T-cell (primary cell): ENCODE measurements around the gene PIK3R4. TPM values are rescaled to one million over a fixed set of nuclear protein-coding genes. Genes with fewer than 3 reads are reported as not detected.
A peak's percentile ranks its signal among the peaks of the same experiment; 100 is the strongest.

Experiments
- ATAC-seq, 4 experiments: fragments of 200-7000 bp in 3 of 4; fragments of 150-1000 bp in 1 of 4; cut with Tn5 transposase; replicated peaks in 1 of 4; 1 replicate in 3 of 4; 2 replicates in 1 of 4; pipeline ENCODE4 v1.10.0; 2021; ENCODE audit warnings: moderate library complexity in 3 of 4, mild to moderate bottlenecking in 2 of 4, moderate number of reproducible peaks in 1 of 4
- CTCF ChIA-PET, 2 donors: fragments of 300-600 bp; sonication (Branson Sonifier 250); formaldehyde crosslinking; loops; one replicate each; lab custom pipeline; 2022; ENCODE audit warnings: antibody characterized with exemption in 2 of 2; lab: Charles Lee
- POLR2A ChIA-PET, 2 donors: fragments of 300-600 bp; sonication (Branson Sonifier 250); formaldehyde crosslinking; loops; one replicate each; lab custom pipeline; 2022; ENCODE audit warnings: antibody characterized with exemption in 2 of 2; lab: Charles Lee
- DNase-seq, 35 experiments: peaks; one replicate each; pipeline versions ENCODE4 v3.0.0 to v3.0.0-alpha.2; 2013 to 2023
- H3K27ac ChIP-seq: one replicate; pipeline ENCODE4 v1.5.1; 2013; ENCODE audit warnings: low read length
- H3K27me3 ChIP-seq, 2 experiments: replicated peaks in 1 of 2; 1 replicate in 1 of 2; 2 replicates in 1 of 2; pipeline versions ENCODE4 v1.6.1 to v1.7.0; 2013; ENCODE audit warnings: low read length in 1 of 2, mixed read lengths in 1 of 2; ENCODE audit not compliant: control insufficient read depth in 2 of 2, insufficient read depth in 2 of 2; ENCODE audit errors: extremely low read depth in 1 of 2
- H3K36me3 ChIP-seq, 2 donors: 1 replicate in 1 of 2; 2 replicates in 1 of 2; pipeline versions ENCODE4 v1.6.1 to v1.7.0; 2013; ENCODE audit warnings: low read length in 1 of 2; ENCODE audit not compliant: control insufficient read depth in 2 of 2, insufficient read depth in 1 of 2; ENCODE audit errors: extremely low read depth in 1 of 2
- H3K4me1 ChIP-seq, 2 experiments: 1 replicate in 1 of 2; 2 replicates in 1 of 2; pipeline versions ENCODE4 v1.6.1 to v1.7.0; 2013; ENCODE audit warnings: low read length in 2 of 2, mixed read lengths in 1 of 2; ENCODE audit not compliant: insufficient read depth in 2 of 2, control insufficient read depth in 1 of 2; ENCODE audit errors: extremely low read depth in 1 of 2
- H3K4me3 ChIP-seq, 2 donors: 1 replicate in 1 of 2; 2 replicates in 1 of 2; pipeline versions ENCODE4 v1.5.1 to v1.7.0; 2013; ENCODE audit warnings: mild to moderate bottlenecking in 2 of 2, low read length in 1 of 2, moderate library complexity in 1 of 2; ENCODE audit not compliant: control insufficient read depth in 1 of 2; ENCODE audit errors: extremely low read depth in 1 of 2
- H3K9me3 ChIP-seq: 2 replicates; pipeline ENCODE4 v1.7.0; 2013
- H3K27ac Mint-ChIP-seq, 2 donors: one replicate each; pipeline ENCODE4 v1.8.0; 2020 to 2021; ENCODE audit warnings: mild to moderate bottlenecking in 2 of 2, mixed read lengths in 2 of 2
- H3K27me3 Mint-ChIP-seq, 2 donors: one replicate each; pipeline ENCODE4 v1.8.0; 2021 to 2022; ENCODE audit warnings: mixed read lengths in 2 of 2
- H3K36me3 Mint-ChIP-seq: one replicate; pipeline ENCODE4 v1.8.0; 2021; ENCODE audit warnings: mixed read lengths
- H3K4me1 Mint-ChIP-seq, 3 donors: one replicate each; pipeline ENCODE4 v1.8.0; 2020 to 2022; ENCODE audit warnings: mixed read lengths in 3 of 3, mild to moderate bottlenecking in 1 of 3
- H3K4me3 Mint-ChIP-seq, 3 donors: one replicate each; pipeline ENCODE4 v1.8.0; 2020 to 2022; ENCODE audit warnings: mild to moderate bottlenecking in 3 of 3, mixed read lengths in 3 of 3, moderate library complexity in 3 of 3
- H3K9me3 Mint-ChIP-seq, 3 donors: one replicate each; pipeline ENCODE4 v1.8.0; 2020 to 2022; ENCODE audit warnings: mixed read lengths in 3 of 3
- WGBS: methylation state at CpG from one replicate; pipeline ENCODE4 v1.1.5; 2013; ENCODE audit warnings: missing lambda C conversion rate; ENCODE audit not compliant: insufficient coverage; 5-methylcytosine and 5-hydroxymethylcytosine counted together
- total RNA-seq, 35 experiments: library from RNA in 6 of 35; stranded (reverse) in 6 of 35; fragments of 120-200 nt in 1 of 35; gene quantifications; one replicate each; pipeline versions ENCODE4 v1.2.1 to v1.2.4 and lab custom pipeline; 2013 to 2026

PIK3R4 gene
- total RNA-seq, 5 donors from 2014 or later (not counting 1 experiment from before 2014, with no cell fraction given), result 14.4 to 30.7 (median 26.0) TPM

DNA sequence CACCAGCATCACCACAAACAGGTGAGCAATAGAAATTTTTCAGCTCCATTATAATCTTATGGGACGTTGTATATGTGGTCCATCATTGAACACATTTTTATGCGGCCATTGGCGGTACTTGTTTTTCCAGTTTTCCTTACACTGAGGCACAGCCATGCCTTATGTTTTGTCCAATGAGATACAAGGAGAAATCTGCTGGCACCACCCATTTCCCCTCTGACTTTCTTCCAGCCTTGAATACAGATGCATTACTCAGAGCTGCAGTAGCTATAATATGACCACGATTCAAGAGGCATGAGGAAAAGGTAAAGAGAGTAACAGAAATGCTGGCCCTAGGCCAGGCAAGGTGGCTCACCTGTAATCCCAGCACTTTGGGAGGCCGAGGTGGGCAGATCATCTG, 9.0 kb upstream of the PIK3R4 start:
- ChIA-PET POLR2A (no interaction called here), CTCF (interaction anchor here in 1 of 2 donors (0.5 kb wide), 1 partner anchor 27 kb away, joined by 3 read pairs; no protein-coding TSS in a partner anchor)
- H3K36me3 Mint-ChIP-seq, result no peaks in the 10 kb centered on the region
- Histone ChIP-seq H3K27ac (no peak overlapping the region), H3K36me3 (no peaks in the 10 kb centered on the region), H3K4me3 (no peak overlapping the region), H3K9me3 (no peaks in the 10 kb centered on the region), H3K4me1 (no peaks in the 10 kb centered on the region), H3K27me3 (no peaks in the 10 kb centered on the region)
- no peak overlapping the region for H3K27ac Mint-ChIP-seq
- no peaks in the 10 kb centered on the region for H3K27me3 Mint-ChIP-seq
- H3K4me3 Mint-ChIP-seq, result no peak overlapping the region
- no peaks in the 10 kb centered on the region for H3K9me3 Mint-ChIP-seq
- no peaks in the 10 kb centered on the region for H3K4me1 Mint-ChIP-seq
- ATAC-seq (no peak), DNase-seq (no peak)
- 100% methylated on average over 2 of the region's 5 CpGs for WGBS

DNA sequence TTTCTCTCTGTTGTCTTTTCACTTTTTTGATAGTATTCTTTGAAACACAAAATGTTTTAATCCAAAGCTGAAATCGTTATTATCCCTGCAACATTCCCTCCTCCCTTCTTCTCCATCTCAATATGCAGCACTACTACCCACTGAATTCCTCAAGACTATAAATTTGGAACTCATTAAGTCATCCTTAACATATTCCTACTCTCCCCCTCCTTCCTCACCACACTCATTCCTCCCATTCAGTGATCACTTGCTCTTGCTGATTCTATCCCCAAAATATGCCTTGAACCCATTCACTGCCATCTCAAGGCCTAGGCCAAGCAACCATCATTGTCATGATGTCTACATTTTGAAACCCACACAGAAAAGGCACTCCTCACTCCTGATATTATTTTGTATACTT, 2.4 kb upstream of the PIK3R4 start:
- no peaks in the 10 kb centered on the region for H3K9me3 Mint-ChIP-seq
- Histone ChIP-seq H3K27me3 (no peaks in the 10 kb centered on the region), H3K4me3 (no peak overlapping the region), H3K36me3 (no peaks in the 10 kb centered on the region), H3K4me1 (peaks cover 4 to 22% of the 10 kb centered on the region in 2 experiments), H3K27ac (no peak overlapping the region), H3K9me3 (no peaks in the 10 kb centered on the region)
- POLR2A ChIA-PET, result no interaction called here
- H3K27ac Mint-ChIP-seq, result no peak overlapping the region
- 73% methylated on average over 1 of the region's 1 CpG for WGBS
- no peaks in the 10 kb centered on the region for H3K27me3 Mint-ChIP-seq
- CTCF ChIA-PET, result interaction anchor here in 1 of 2 donors (1.0 to 1.1 kb wide), 2 partner anchors 144 to 145 kb away, joined by 3 to 4 read pairs; partner anchors contain the start of gene ATP2C1
- DNase-seq, result no peak
- H3K36me3 Mint-ChIP-seq, result peaks cover 4% of the 10 kb centered on the region
- peaks cover 21 to 28% (median 25%) of the 10 kb centered on the region in 3 donors for H3K4me1 Mint-ChIP-seq
- ATAC-seq, result no peak
- no peak overlapping the region for H3K4me3 Mint-ChIP-seq

DNA sequence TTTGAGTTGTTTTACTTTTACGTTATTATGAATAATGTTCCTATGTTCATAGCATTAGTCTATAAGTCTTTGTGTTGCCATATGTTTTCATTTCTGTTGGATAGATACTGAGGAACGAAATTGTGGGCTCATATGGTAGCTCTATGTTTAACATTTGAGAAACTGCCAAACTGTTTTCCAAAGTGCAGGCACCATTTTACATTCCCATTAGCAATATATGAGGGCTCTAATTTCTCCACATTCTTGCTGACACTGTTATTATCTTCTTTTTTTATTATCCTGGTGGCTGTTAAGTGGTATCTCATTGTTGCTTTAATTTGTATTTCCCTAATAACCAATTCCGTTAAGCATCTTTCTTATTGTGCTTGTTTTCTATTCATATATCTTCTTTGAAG, 1.8 kb upstream of the PIK3R4 start:
- H3K4me3 Mint-ChIP-seq, result peak overlapping the region in 2 of 3 donors; percentile 84 to 87
- CTCF ChIA-PET, result interaction anchor here in 1 of 2 donors (0.6 to 1.1 kb wide), 3 partner anchors 11 to 145 kb away, joined by 3 to 4 read pairs (median 3); no protein-coding TSS in a partner anchor
- peaks cover 27 to 33% (median 31%) of the 10 kb centered on the region in 3 donors for H3K4me1 Mint-ChIP-seq
- H3K36me3 Mint-ChIP-seq, result peaks cover 10% of the 10 kb centered on the region
- Histone ChIP-seq H3K9me3 (no peaks in the 10 kb centered on the region), H3K4me3 (no peak overlapping the region), H3K27ac (peak overlapping the region; percentile 60), H3K27me3 (no peaks in the 10 kb centered on the region), H3K36me3 (no peaks in the 10 kb centered on the region), H3K4me1 (peaks cover 4 to 25% of the 10 kb centered on the region in 2 experiments)
- H3K27ac Mint-ChIP-seq, result peak overlapping the region; percentile 76 to 87
- no CpG with 5 or more reads among the region's 3 CpGs for WGBS
- POLR2A ChIA-PET, result no interaction called here
- DNase-seq (no peak), ATAC-seq (no peak)
- no peaks in the 10 kb centered on the region for H3K9me3 Mint-ChIP-seq
- no peaks in the 10 kb centered on the region for H3K27me3 Mint-ChIP-seq

DNA sequence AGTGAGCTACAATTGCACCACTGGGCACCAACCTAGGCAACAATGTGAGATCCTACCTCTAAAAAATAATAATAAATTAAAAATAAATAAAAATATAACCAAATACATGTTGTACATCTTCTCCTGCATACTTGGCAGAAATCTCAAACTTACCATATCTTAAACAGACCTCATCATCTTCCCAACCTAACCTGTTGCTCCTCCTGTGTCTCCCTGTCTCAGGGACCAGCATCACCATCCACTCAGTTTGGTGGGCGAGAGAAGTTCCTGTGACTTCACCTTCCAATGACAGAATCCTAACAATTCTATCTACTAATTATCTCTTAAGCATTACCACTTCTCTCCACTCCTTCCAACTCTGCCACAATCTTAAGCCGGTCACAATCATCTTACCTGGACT, 3.3 kb downstream of the PIK3R4 start:
- H3K4me1 ChIP-seq, result peaks cover 4 to 33% of the 10 kb centered on the region in 2 experiments
- no peak overlapping the region for H3K27ac Mint-ChIP-seq

DNA sequence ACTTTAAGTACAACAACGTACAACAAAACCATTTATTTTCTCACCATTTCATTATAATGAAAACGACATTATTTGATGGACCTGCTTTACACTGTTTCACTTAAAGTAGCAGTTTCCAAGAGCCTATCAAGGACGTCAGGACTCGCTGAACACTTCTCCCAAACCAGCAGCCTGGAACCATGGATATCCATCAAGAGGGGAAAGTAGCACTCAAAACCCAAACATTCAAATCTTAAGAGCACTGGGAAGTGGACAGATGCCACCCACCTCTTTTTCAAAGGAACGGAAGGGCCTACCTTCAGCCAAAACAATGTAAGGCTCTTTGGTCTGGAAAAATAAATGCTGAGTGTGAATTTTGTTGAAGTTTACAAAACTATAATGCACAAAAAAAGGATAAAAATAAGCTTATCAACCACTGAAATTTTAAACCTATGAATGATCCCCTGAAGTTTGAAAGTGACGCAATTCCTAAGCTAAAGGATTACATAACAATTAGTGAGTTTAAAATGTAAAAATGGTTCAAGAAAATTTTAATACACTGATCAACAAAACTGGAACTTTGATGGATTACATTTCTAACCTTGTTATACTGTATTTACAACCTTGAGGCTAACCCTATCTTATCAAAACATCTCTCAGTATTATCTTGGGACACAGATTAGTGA, 4.6 kb downstream of the PIK3R4 start:
- ChIA-PET POLR2A (no interaction called here), CTCF (interaction anchor here (0.6 to 1.3 kb wide), 3 partner anchors 13 to 277 kb away, joined by 3 to 4 read pairs (median 4); no protein-coding TSS in a partner anchor)
- no peaks in the 10 kb centered on the region for H3K27me3 ChIP-seq
- Mint-ChIP-seq H3K36me3 (peaks cover 50% of the 10 kb centered on the region), H3K27ac (no peak overlapping the region), H3K27me3 (no peaks in the 10 kb centered on the region), H3K4me1 (peaks cover 77 to 84% (median 82%) of the 10 kb centered on the region in 3 donors), H3K9me3 (no peaks in the 10 kb centered on the region), H3K4me3 (peak overlapping the region in 2 of 3 donors; percentile 34 to 35)
- DNase-seq (no peak), ATAC-seq (no peak)
- H3K4me3 ChIP-seq, result no peak overlapping the region
- H3K36me3 ChIP-seq, result peaks cover 3 to 10% of the 10 kb centered on the region in 2 donors
- 94% methylated on average over 4 of the region's 6 CpGs for WGBS
- H3K27ac ChIP-seq, result no peak overlapping the region
- H3K4me1 ChIP-seq, result peaks cover 4 to 27% of the 10 kb centered on the region in 2 experiments
- H3K9me3 ChIP-seq, result no peaks in the 10 kb centered on the region

More for the DNA sequence above, 3.3 kb downstream of the PIK3R4 start:
- no peaks in the 10 kb centered on the region for H3K27me3 Mint-ChIP-seq
- no peak overlapping the region for H3K27ac ChIP-seq
- POLR2A ChIA-PET, result interaction anchor here in 1 of 2 donors (0.6 kb wide), 1 partner anchor 151 kb away, joined by 4 read pairs; no protein-coding TSS in a partner anchor
- ATAC-seq, result no peak
- no peak overlapping the region for H3K4me3 ChIP-seq
- H3K9me3 Mint-ChIP-seq, result no peaks in the 10 kb centered on the region
- peak overlapping the region in 1 of 3 donors; percentile 22 for H3K4me3 Mint-ChIP-seq
- WGBS, result 100% methylated on average over 2 of the region's 2 CpGs
- H3K9me3 ChIP-seq, result no peaks in the 10 kb centered on the region
- H3K4me1 Mint-ChIP-seq, result peaks cover 71 to 77% (median 76%) of the 10 kb centered on the region in 3 donors
- DNase-seq, result no peak
- H3K27me3 ChIP-seq, result no peaks in the 10 kb centered on the region
- peaks cover 0 to 10% of the 10 kb centered on the region in 2 donors for H3K36me3 ChIP-seq
- peaks cover 40% of the 10 kb centered on the region for H3K36me3 Mint-ChIP-seq
- CTCF ChIA-PET, result interaction anchor here (0.7 to 1.3 kb wide), 2 partner anchors 14 to 240 kb away, joined by 4 read pairs; no protein-coding TSS in a partner anchor

DNA sequence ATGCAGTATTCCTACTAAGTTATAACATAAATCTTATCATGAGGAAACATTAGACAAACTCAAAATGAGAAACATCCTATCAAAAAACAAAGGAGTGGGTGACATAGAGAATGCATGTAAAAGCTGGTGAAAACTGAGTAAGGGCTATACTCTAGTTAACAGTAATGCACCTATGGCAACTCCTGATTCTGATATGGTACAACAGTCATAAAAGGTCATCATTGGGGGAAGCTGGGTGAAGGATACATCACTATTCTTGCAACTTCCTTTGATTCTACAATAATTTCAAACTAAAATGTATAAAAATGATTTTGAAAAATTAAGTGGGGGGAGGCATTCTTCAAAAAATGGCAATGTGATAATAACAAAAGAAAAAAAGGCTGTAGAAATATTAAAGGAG, 6.8 kb downstream of the PIK3R4 start:
- H3K27ac Mint-ChIP-seq, result no peak overlapping the region
- CTCF ChIA-PET, result no interaction called here

More for the DNA sequence above, 6.8 kb downstream of the PIK3R4 start:
- peaks cover 72 to 78% (median 78%) of the 10 kb centered on the region in 3 donors for H3K4me1 Mint-ChIP-seq
- peaks cover 0 to 15% of the 10 kb centered on the region in 2 experiments for H3K4me1 ChIP-seq
- no peaks in the 10 kb centered on the region for H3K27me3 ChIP-seq
- H3K9me3 Mint-ChIP-seq, result no peaks in the 10 kb centered on the region
- POLR2A ChIA-PET, result no interaction called here
- peak overlapping the region in 1 of 3 donors; percentile 9 for H3K4me3 Mint-ChIP-seq
- no peak overlapping the region for H3K4me3 ChIP-seq
- no peaks in the 10 kb centered on the region for H3K9me3 ChIP-seq
- ATAC-seq (no peak), DNase-seq (no peak)
- peaks cover 70% of the 10 kb centered on the region for H3K36me3 Mint-ChIP-seq
- no peaks in the 10 kb centered on the region for H3K27me3 Mint-ChIP-seq
- H3K36me3 ChIP-seq, result peaks cover 6 to 20% of the 10 kb centered on the region in 2 donors
- no peak overlapping the region for H3K27ac ChIP-seq
